GM12878 (cell line): ENCODE measurements around the gene DPH1. TPM values are rescaled to one million over a fixed set of nuclear protein-coding genes. Genes with fewer than 3 reads are reported as not detected.

Experiments
- ATAC-seq: fragments of 200-7000 bp; cut with Tn5 transposase; 3 replicates; pipeline ENCODE4 v1.9.1; 2020; ENCODE audit warnings: mild to moderate bottlenecking, moderate library complexity
- BruUV-seq: library from RNA; stranded (reverse); fragments of 400-500 nt; replicated peaks from 2 replicates; lab custom pipeline; 2021; lab: Mats Ljungman, UMichigan
- CTCF ChIA-PET: fragments of 300-600 bp; sonication (Branson Sonifier 250); formaldehyde crosslinking; extraction: SDS; loops from one replicate; lab custom pipeline; 2021; ENCODE audit warnings: inconsistent platforms; lab: Yijun Ruan, JAX
- POLR2A ChIA-PET: fragments of 350-600 bp; formaldehyde crosslinking; extraction: SDS; loops from one replicate; lab custom pipeline; 2021; ENCODE audit warnings: inconsistent platforms; lab: Charles Lee
- RAD21 ChIA-PET: fragments of 300-600 bp; sonication (Branson Sonifier 250); formaldehyde crosslinking; loops from one replicate; lab custom pipeline; 2023; ENCODE audit warnings: antibody characterized with exemption; ENCODE audit not compliant: unreplicated experiment; lab: Charles Lee
- SMC1A ChIA-PET: fragments of 300-600 bp; sonication (Branson Sonifier 250); formaldehyde crosslinking; loops from one replicate; lab custom pipeline; 2023; ENCODE audit not compliant: unreplicated experiment, uncharacterized antibody; lab: Charles Lee
- DNase-seq: peaks from one replicate; pipeline ENCODE4 v3.0.0-alpha.2; 2011; ENCODE audit warnings: low read depth, low spot score
- FAIRE-seq: peaks from 3 replicates; lab custom pipeline; 2011; peaks lifted over from hg19 to GRCh38; lab: Jason Lieb, UNC
- H2AFZ ChIP-seq: 2 replicates; pipeline ENCODE4 v1.6.0; 2011; ENCODE audit warnings: low read depth, low read length, control low read depth; ENCODE audit not compliant: control insufficient read depth
- H3K27ac ChIP-seq: 2 replicates; pipeline ENCODE4 v1.5.1; 2011; ENCODE audit warnings: control low read depth; ENCODE audit not compliant: control insufficient read depth, insufficient read depth
- H3K27me3 ChIP-seq, 2 experiments: replicated peaks in 1 of 2; 2 replicates each; pipeline versions ENCODE4 v1.6.0 to v1.6.1; 2011; ENCODE audit warnings: low read length in 1 of 2; ENCODE audit not compliant: control insufficient read depth in 2 of 2, insufficient read depth in 2 of 2
- H3K36me3 ChIP-seq, 2 experiments: 2 replicates each; pipeline ENCODE4 v1.5.1; 2011; ENCODE audit warnings: low read length in 1 of 2; ENCODE audit not compliant: control insufficient read depth in 2 of 2, insufficient read depth in 2 of 2
- H3K4me1 ChIP-seq: 2 replicates; pipeline ENCODE4 v1.6.1; 2011; ENCODE audit warnings: mild to moderate bottlenecking, low read length, moderate library complexity, mixed read lengths; ENCODE audit not compliant: control insufficient read depth, insufficient read depth
- H3K4me2 ChIP-seq: 2 replicates; pipeline ENCODE4 v1.6.0; 2011; ENCODE audit warnings: control low read depth; ENCODE audit not compliant: control insufficient read depth, insufficient read depth
- H3K4me3 ChIP-seq: fragments of 200-600 bp; sonication (generic); 2 replicates; pipeline ENCODE4 v1.5.1; 2016
- H3K79me2 ChIP-seq: 2 replicates; pipeline ENCODE4 v1.6.0; 2011; ENCODE audit warnings: low read length; ENCODE audit not compliant: control insufficient read depth, insufficient read depth
- H3K9ac ChIP-seq: 2 replicates; pipeline ENCODE4 v1.8.0; 2011; ENCODE audit warnings: low read length, control low read depth, mixed read lengths; ENCODE audit not compliant: control insufficient read depth, insufficient read depth
- H3K9me3 ChIP-seq: replicated peaks from 3 replicates; pipeline ENCODE4 v1.5.1; 2011; ENCODE audit warnings: mild to moderate bottlenecking, low read length; ENCODE audit not compliant: control insufficient read depth, insufficient read depth
- H4K20me1 ChIP-seq: 2 replicates; pipeline ENCODE4 v1.6.0; 2011; ENCODE audit not compliant: control insufficient read depth, insufficient read depth
- BCL11A ChIP-seq: IDR thresholded peaks from 2 replicates; pipeline ENCODE4 v1.6.1; 2011; ENCODE audit warnings: low read depth, low read length
- CBX5 ChIP-seq: sonication (generic); IDR thresholded peaks from 2 replicates; pipeline ENCODE4 v1.6.1; 2016; ENCODE audit warnings: low read depth, moderate library complexity, mild to moderate bottlenecking, inconsistent platforms
- EGR1 ChIP-seq, 2 experiments: IDR thresholded peaks; 1 replicate in 1 of 2; 2 replicates in 1 of 2; pipeline ENCODE4 v1.6.1; 2011 to 2012; ENCODE audit warnings: low read depth in 2 of 2, low read length in 2 of 2, borderline replicate concordance in 1 of 2, mild to moderate bottlenecking in 1 of 2, moderate library complexity in 1 of 2
- ETV6 ChIP-seq, 2 experiments: fragments of 450-650 bp in 1 of 2; IDR thresholded peaks in 1 of 2; conservative IDR thresholded peaks in 1 of 2; 2 replicates each; pipeline ENCODE4 v1.6.1; 2014; ENCODE audit warnings: antibody characterized with exemption in 1 of 2, borderline replicate concordance in 1 of 2, low read depth in 1 of 2, mild to moderate bottlenecking in 1 of 2, moderate library complexity in 1 of 2
- FOXM1 ChIP-seq: IDR thresholded peaks from 2 replicates; pipeline ENCODE4 v1.6.1; 2012; ENCODE audit warnings: low read depth, mild to moderate bottlenecking, inconsistent platforms, low read length, moderate library complexity
- LARP7 ChIP-seq: fragments of 450-650 bp; IDR thresholded peaks from 2 replicates; pipeline ENCODE4 v1.6.1; 2017; ENCODE audit warnings: mild to moderate bottlenecking
- MXI1 ChIP-seq: fragments of 150-350 bp; IDR thresholded peaks from 2 replicates; pipeline ENCODE4 v1.6.1; 2011; ENCODE audit warnings: low read depth, mild to moderate bottlenecking, inconsistent platforms, low read length, improper control_type of control experiment
- RELA ChIP-seq: fragments of 450-650 bp; IDR thresholded peaks from 2 replicates; pipeline ENCODE4 v1.8.0; 2014; ENCODE audit warnings: borderline replicate concordance; ENCODE audit not compliant: partially characterized antibody
- TBL1XR1 ChIP-seq: IDR thresholded peaks from 2 replicates; pipeline ENCODE4 v1.6.1; 2012; ENCODE audit warnings: low read depth, low read length, improper control_type of control experiment
- ZSCAN29 ChIP-seq: fragments of 450-650 bp; IDR thresholded peaks from 2 replicates; pipeline ENCODE4 v1.6.1; 2017; ENCODE audit warnings: mild to moderate bottlenecking, moderate library complexity
- WGBS: methylation state at CpG from one replicate; pipeline ENCODE4 v1.1.6; 2016; ENCODE audit warnings: low lambda C conversion rate; ENCODE audit not compliant: insufficient replicate concordance, insufficient coverage; ENCODE audit errors: missing lambda C conversion rate; 5-methylcytosine and 5-hydroxymethylcytosine counted together
- in situ Hi-C: fragments of 300-500 bp; cut with MboI; formaldehyde crosslinking; loops from 9 replicates; pipeline ENCODE4 v1.14.3; 2018; ENCODE audit warnings: mixed read lengths
- intact Hi-C: fragments of 100-400 bp; cut with micrococcal nuclease; formaldehyde crosslinking; loops from one replicate; pipeline ENCODE4 v1.14.2; 2022; ENCODE audit not compliant: unreplicated experiment
- polyA plus RNA-seq, 11 experiments: library from polyadenylated mRNA; depleted of rRNA in 4 of 11; unstranded in 6 of 11; stranded (reverse) in 5 of 11; fragments of >200 nt; fragmentation: Nextera tagmentation in 4 of 11; fragmentation: Illumina TruSeq in 1 of 11; extraction: Ambion mirVana in 4 of 11; extraction: Trizol in 1 of 11; gene quantifications; 1 replicate in 1 of 11; 2 replicates in 10 of 11; pipeline versions ENCODE4 v1.2.1 to v1.2.3, GENCODE V29; 2011 to 2016; ENCODE audit warnings: inconsistent platforms in 2 of 11, missing spikeins in 2 of 11, low read depth in 1 of 11
- total RNA-seq, 4 experiments: library from RNA; depleted of rRNA in 3 of 4; stranded (reverse); fragments of >200 nt in 3 of 4; fragmentation: Illumina TruSeq in 1 of 4; extraction: Trizol in 1 of 4; gene quantifications; 2 replicates each; pipeline versions ENCODE4 v1.2.1 to v1.2.3, GENCODE V29; 2013 to 2021
- TF ChIP-seq, protein P1 (sequence below): fragments of 450-650 bp; formaldehyde crosslinking; IDR thresholded peaks from 2 replicates; pipeline ENCODE4 v1.4.0; 2020; ENCODE audit warnings: mild to moderate bottlenecking, moderate library complexity
- TF ChIP-seq, protein P2 (sequence below): fragments of 450-650 bp; IDR thresholded peaks from 2 replicates; pipeline ENCODE4 v1.6.1; 2017; ENCODE audit warnings: antibody characterized with exemption, mild to moderate bottlenecking, moderate library complexity

The DPH1 gene
- total and polyA plus RNA-seq, 10 of the 15 experiments (the other 5 are each of a cell fraction or from before 2014, with no cell fraction given) = 0.29 to 33.6 (median 20.2) TPM

DNA sequence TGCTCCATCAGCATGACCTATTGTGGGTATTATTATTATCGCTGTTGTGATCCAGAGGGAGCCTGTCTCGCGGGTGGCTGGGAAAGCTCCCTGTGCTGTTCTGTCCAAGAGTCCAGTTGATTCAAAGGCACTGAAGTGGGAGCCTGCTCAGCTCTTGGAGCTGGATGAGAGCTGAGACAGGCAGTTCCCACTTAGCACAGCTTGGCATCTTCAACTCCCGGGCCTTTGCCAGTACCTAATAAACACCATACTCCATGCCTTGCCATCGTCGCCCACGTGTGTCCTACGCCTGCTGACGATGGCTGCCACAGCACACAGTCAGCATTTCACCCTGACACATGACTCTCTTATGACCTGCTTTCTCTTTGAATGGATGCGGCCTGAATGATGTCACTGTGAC lies 37.4 kb upstream of the DPH1 start:
- no peak overlapping the region for H3K9ac ChIP-seq
- H3K4me3 ChIP-seq = no peak overlapping the region
- ChIA-PET POLR2A (no interaction called here), RAD21 (no interaction called here), CTCF (no interaction called here), SMC1A (no interaction called here)
- H3K27ac ChIP-seq = no peak overlapping the region
- H3K4me1 ChIP-seq = no peaks in the 10 kb centered on the region
- H3K4me2 ChIP-seq = no peak overlapping the region
- intact Hi-C loops = no loop called here
- in situ Hi-C loops = no loop called here
- no peak overlapping the region for H2AFZ ChIP-seq
- no peaks in the 10 kb centered on the region for H4K20me1 ChIP-seq
- H3K36me3 ChIP-seq = no peaks in the 10 kb centered on the region
- H3K79me2 ChIP-seq = no peaks in the 10 kb centered on the region
- BruUV-seq = no TSS peak
- TF ChIP-seq LARP7 = no peak
- peaks cover 0 to 3% of the 10 kb centered on the region in 2 experiments; a peak in 3 of 4 replicates for H3K27me3 ChIP-seq
- DNase-seq (no peak), FAIRE-seq (no peak), ATAC-seq (no peak)
- no peaks in the 10 kb centered on the region for H3K9me3 ChIP-seq
- WGBS = 77% methylated on average over 10 of the region's 10 CpGs

DNA sequence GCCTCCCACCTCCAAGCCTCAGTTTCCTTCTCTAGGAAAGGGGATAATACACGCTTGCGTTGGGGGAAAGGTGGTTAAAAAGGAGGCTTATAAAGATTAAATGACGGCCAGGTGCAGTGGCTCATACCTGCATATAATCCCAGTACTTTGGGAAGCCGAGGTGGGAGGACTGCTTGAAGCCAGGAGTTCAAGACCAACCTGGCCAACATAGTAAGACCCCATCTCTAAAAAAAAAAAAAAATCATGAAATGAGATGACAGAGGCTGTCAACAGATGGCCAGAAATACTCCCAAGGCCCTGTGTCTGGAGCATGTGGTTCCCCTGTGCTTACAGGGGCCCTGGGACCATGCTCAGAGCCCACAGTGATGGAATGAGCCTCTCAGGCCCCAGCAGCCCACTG lies 35.2 kb upstream of the DPH1 start:
- RAD21 ChIA-PET = no interaction called here
- TF ChIP-seq CBX5 (no peak), ETV6 (conservative IDR thresholded peaks at IDR 0.05 in 1 of 2, IDR thresholded peaks at IDR 0.05 in 1 of 2; ENCODE audit: borderline replicate concordance in 1 of 2, low read depth in 1 of 2) (no peak), RELA (no peak), EGR1 (IDR thresholded peaks at IDR 0.05; ENCODE audit: borderline replicate concordance in 1 of 2, low read depth in 2 of 2, low read length in 2 of 2) (no peak), BCL11A (no peak), MXI1 (no peak), ZSCAN29 (no peak), TBL1XR1 (no peak), FOXM1 (no peak)
- TF ChIP-seq, protein P1, sequence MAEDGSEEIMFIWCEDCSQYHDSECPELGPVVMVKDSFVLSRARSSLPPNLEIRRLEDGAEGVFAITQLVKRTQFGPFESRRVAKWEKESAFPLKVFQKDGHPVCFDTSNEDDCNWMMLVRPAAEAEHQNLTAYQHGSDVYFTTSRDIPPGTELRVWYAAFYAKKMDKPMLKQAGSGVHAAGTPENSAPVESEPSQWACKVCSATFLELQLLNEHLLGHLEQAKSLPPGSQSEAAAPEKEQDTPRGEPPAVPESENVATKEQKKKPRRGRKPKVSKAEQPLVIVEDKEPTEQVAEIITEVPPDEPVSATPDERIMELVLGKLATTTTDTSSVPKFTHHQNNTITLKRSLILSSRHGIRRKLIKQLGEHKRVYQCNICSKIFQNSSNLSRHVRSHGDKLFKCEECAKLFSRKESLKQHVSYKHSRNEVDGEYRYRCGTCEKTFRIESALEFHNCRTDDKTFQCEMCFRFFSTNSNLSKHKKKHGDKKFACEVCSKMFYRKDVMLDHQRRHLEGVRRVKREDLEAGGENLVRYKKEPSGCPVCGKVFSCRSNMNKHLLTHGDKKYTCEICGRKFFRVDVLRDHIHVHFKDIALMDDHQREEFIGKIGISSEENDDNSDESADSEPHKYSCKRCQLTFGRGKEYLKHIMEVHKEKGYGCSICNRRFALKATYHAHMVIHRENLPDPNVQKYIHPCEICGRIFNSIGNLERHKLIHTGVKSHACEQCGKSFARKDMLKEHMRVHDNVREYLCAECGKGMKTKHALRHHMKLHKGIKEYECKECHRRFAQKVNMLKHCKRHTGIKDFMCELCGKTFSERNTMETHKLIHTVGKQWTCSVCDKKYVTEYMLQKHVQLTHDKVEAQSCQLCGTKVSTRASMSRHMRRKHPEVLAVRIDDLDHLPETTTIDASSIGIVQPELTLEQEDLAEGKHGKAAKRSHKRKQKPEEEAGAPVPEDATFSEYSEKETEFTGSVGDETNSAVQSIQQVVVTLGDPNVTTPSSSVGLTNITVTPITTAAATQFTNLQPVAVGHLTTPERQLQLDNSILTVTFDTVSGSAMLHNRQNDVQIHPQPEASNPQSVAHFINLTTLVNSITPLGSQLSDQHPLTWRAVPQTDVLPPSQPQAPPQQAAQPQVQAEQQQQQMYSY (CRISPR knock-in tag) = no peak
- TF ChIP-seq, protein P2, sequence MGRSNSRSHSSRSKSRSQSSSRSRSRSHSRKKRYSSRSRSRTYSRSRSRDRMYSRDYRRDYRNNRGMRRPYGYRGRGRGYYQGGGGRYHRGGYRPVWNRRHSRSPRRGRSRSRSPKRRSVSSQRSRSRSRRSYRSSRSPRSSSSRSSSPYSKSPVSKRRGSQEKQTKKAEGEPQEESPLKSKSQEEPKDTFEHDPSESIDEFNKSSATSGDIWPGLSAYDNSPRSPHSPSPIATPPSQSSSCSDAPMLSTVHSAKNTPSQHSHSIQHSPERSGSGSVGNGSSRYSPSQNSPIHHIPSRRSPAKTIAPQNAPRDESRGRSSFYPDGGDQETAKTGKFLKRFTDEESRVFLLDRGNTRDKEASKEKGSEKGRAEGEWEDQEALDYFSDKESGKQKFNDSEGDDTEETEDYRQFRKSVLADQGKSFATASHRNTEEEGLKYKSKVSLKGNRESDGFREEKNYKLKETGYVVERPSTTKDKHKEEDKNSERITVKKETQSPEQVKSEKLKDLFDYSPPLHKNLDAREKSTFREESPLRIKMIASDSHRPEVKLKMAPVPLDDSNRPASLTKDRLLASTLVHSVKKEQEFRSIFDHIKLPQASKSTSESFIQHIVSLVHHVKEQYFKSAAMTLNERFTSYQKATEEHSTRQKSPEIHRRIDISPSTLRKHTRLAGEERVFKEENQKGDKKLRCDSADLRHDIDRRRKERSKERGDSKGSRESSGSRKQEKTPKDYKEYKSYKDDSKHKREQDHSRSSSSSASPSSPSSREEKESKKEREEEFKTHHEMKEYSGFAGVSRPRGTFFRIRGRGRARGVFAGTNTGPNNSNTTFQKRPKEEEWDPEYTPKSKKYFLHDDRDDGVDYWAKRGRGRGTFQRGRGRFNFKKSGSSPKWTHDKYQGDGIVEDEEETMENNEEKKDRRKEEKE = no peak

More for the DNA sequence above, 35.2 kb upstream of the DPH1 start:
- H3K4me2 ChIP-seq = no peak overlapping the region
- ChIA-PET POLR2A (no interaction called here), SMC1A (no interaction called here), CTCF (no interaction called here)
- peaks cover 1 to 3% of the 10 kb centered on the region in 2 experiments; a peak in 3 of 4 replicates for H3K27me3 ChIP-seq
- H3K4me3 ChIP-seq = no peak overlapping the region
- no peaks in the 10 kb centered on the region for H3K79me2 ChIP-seq
- no peaks in the 10 kb centered on the region for H3K4me1 ChIP-seq
- FAIRE-seq (no peak), DNase-seq (no peak), ATAC-seq (no peak)
- H4K20me1 ChIP-seq = no peaks in the 10 kb centered on the region
- H2AFZ ChIP-seq = no peak overlapping the region
- no peaks in the 10 kb centered on the region for H3K36me3 ChIP-seq
- H3K9me3 ChIP-seq = no peaks in the 10 kb centered on the region
- 49% methylated on average over 4 of the region's 4 CpGs for WGBS
- intact Hi-C loops = no loop called here
- in situ Hi-C loops = no loop called here
- no peak overlapping the region for H3K27ac ChIP-seq
- no TSS peak for BruUV-seq
- no peak overlapping the region for H3K9ac ChIP-seq
